ENCODE results near the gene CDK13.
"Not testable (repeated sequence)": the region's sequence is repeated elsewhere in the genome, so short reads cannot be mapped to it uniquely, and the experiment has no call there.

CDK13 gene

DNA sequence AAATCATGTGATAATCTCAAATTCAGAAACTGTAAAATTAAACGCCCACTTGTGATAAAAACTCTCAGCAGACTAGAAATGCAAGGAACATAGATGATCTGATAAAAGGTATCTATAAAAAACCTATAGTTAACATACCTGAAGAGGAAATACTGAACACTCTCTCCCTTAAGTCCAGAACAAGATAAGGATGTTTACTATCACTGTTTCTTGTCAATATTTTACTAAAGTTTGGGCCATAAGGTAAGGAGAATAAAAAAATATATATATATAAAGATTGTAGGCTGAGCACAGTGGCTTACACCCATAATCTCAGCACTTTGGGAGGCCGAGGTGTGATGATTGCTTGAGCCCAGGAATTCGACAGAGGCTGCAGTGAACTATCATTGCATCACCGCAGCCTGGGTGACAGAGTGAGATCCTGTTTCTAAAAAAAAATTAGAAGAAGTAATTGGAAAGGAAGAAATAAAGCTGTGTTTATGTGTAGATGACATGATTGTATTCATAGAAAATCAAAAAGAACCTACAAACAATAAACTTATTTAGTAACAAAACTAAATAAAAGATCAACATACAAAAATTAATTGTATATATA lies 155.9 kb downstream of the CDK13 start:
- no peak for DNase-seq

DNA sequence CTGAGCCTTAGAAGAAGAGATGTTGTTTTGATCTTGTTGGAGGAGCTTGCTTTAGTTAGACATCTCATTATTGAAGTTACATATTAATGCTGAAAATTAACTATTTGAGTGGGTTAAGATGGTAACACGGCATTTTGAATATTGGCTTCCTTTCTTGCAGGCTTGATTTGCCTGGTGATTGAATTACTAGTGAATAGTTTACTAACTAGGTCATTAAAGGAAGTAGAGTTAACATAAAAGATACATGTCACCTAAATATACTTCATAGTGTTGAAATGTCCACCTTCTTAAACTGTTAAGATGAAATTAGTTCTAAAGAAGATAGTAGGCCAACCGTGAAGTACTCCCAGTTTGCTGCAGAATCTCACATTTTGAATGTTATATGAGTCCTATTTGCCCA lies 165.9 kb downstream of the CDK13 start:
- no peak for DNase-seq

DNA sequence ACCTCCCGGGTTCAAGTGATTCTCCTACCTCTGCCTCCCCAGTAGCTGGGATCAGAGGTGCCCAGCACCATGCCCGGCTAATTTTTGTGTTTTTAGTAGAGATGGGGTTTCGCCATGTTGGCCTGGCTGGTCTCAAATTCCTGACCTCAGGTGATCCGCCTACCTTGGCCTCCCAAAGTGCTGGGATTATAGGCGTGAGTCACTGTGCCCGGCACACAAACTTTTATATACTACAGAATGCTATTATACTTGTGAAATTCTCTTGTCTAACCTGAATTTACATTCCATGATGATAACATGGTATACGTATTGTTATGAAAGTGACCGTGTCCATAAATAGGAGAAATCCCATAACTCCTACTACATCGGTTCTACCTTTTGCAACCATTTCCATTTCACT lies 167.1 kb downstream of the CDK13 start:
- not testable (repeated sequence) for DNase-seq

DNA sequence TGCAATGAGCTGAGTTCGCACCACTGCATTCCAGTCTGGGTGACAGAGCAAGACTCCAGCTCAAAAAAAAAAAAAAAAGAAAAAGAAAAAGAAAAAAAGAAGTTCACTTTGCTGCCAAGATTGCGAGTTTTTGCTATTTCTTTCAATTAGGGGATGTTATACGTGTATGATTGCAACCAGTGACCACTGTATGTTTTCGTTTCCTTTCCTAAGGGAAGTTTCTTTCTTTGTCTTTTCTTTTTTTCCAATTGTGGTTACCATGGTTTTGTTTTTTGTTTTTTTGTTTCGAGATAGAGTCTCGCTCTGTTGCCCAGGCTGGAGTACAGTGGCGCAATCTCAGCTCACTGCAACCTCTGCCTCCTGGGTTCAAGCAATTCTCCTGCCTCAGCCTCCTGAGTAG lies 168.1 kb downstream of the CDK13 start:
- DNase-seq = not testable (repeated sequence)

DNA sequence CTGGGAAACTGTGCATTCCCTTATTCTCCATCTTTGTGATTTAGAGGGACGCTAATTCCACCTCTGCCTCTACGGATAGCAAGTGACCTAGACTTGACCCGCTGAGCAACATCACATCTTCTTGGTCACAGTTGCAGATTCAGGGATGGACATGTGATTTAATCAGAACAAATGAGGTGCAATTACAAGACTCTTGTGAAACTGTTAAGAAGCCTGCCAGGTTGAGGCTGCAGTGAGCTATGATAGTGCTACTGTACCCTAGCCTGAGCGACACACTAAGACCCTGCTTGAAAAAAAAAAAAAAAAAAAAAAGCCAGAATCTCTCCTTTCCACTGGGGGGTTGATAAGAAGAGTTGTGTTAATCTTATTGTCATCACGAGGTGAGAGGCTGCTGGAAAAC lies 170.0 kb downstream of the CDK13 start:
- DNase-seq = no peak

DNA sequence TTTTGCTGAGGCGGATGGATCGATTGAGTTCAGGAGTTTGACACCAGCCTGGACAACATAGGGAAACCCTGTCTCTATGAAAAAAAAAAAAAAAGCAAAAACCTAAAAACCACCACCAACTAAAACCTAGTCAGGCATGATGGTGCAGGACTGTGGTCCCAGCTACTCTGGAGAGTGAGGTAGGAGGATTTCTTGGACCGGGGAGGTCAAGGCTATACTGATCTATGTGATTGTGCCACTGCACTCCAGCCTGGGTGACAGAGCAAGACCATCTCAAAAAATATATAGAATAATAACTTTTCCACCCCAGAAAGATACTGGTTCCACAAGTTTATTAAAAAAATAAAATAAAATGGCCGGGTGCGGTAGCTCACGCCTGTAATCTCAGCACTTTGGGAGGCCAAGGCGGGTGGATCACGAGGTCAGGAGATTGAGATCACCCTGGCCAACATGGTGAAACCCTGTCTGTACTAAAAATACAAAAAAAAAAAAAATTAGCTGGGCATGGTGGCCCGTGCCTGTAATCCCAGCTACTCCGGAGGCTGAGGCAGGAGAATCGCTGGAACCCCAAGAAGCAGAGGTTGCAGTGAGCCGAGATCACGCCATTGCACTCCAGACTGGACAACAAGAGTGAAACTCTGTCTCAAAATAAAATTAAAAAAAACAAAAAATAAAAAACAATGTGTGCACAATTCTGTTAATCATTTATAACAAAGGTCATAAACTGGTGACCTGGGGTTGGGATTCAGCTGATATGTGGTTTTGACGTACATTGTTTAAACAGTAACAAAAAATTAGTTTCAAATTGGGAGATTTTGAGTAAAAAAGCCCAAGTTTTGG lies 172.3 kb downstream of the CDK13 start:
- DNase-seq = not testable (repeated sequence)

- no peak for DNase-seq
These were observed 172.8 kb downstream of the CDK13 start for GRCh38 chr7:40122940-40123254.

DNA sequence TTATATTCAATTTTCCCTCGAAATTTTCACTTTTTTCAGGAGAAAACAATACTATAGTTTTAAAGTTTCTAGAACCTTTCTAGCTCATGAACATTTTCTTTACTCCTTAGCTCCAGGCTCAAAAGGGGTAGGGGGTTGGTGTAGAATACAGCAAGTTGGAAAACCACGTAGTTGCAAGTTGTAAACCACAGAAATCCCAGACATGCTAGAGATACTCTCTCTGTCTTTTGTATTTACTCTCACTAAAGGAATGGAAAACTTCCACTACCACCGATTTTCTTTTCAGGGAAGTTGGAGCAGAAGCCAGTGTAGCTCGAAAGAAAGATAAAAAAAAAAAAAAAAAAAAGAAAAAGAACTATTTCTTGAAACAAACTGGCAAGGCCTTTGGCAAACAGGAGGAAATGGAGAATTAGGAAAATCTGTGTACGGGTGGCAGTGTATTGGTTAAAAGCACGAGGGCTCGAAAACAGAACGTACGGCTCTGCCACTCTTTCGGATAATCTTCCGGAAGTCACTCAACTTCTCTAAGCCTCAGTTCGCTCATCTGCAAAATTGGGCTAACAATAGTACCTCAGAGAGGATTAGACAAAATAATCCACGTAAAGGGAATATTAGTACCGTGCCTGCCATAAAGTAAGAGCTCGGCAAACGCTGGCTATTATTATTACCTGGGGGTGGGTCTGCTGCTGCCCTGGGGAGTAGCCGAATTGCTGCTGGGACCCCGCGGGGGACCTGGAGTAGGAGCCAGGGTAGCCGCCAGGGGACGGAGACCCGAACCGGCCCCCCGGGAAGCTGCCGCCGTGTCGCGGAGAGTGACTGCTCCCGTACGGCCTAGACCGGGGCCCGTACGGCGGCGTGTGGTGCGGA lies 183.7 kb downstream of the CDK13 start:
- DNase-seq = no peak

DNA sequence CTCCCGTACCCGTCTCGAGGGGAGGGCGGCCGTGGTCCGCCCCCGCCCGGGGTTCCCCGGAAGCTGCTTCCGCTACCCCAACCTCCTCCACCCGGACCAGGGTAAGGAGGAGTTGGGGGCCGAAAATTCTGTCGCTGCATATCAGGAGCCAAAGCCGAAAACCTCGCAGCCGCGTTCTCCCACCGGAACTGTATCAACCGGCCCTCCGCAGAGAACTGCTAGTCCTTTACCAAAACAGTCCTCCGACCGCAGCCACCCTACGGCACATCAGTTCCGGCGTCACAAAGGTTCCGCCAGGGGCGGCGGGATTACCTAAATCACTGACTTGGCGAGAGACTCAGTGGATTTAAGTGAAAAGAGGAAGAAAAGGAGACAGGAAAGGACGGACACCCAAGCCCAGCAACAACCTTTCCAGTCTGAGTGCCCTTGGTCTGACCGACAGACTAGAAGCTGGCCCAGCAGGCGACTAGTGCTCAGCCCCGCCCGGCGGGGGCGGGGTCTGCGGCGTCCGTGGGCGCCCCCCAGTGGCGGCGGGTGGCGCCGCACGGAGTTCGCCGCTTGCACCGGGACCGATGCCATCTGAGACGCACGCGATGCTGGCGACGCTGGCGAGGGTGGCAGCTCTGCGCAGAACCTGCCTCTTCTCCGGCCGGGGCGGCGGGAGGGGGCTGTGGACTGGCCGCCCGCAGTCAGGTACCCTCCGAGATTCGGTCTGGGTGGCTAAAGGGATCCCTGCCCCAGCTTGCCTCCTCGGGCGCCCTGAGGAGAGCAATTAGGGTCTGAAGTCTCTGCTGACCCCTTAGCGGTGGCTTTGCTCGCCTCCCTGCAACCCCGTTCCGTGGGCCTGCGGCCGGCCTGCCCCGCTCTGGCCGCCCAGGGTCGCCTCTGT lies 184.6 kb downstream of the CDK13 start, which contains the start of the genes MPLKIP and SUGCT:
MPLKIP (minus strand) TSS at position 195 of the 889 bp plus-strand sequence; CDS start at position 140, 55 bp downstream.
SUGCT (plus strand) TSS at position 578 of the 889 bp plus-strand sequence.
- peak; percentile 91 for DNase-seq

DNA sequence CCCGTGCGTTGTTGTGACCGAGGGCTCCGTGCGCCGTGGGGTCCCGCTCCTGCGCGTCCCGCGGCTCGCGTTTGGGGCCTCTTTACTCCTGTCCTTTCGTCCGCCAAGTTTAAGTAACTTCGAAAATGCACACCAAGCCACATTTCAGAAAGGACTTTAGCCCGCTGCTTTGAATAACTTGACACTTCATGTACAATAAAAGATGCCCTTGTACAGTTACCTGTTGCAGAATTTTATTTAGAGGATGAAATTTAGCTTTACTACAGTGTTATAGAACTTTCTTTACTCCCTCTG lies 185.2 kb downstream of the CDK13 start:
- no peak for DNase-seq

GRCh38 chr7:40137563-40137962 lies 187.5 kb downstream of the CDK13 start:
- no peak for DNase-seq

GRCh38 chr7:40138973-40139372 lies 188.9 kb downstream of the CDK13 start:
- no peak for DNase-seq

GRCh38 chr7:40139891-40140290 lies 189.8 kb downstream of the CDK13 start:
- not testable (repeated sequence) for DNase-seq

DNA sequence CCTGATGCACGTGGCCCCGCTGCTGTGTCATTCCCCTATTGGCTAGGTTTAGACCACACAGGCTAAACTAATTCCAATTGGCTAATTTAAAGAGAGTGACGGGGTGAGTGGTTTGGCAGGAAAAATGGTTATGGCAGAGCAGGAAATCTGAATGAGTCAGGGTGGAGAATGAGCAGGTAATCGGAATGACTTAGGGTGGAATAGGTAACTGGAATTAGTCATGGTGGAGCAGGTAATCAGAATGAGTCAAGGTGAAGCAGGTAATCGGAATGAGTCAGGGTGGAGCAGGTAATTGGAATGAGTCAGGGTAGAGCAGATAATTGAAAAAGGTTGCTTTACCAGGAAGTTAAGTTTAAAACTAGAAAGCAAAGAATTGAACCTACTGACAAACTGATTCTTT lies 191.9 kb downstream of the CDK13 start:
- not testable (repeated sequence) for DNase-seq

DNA sequence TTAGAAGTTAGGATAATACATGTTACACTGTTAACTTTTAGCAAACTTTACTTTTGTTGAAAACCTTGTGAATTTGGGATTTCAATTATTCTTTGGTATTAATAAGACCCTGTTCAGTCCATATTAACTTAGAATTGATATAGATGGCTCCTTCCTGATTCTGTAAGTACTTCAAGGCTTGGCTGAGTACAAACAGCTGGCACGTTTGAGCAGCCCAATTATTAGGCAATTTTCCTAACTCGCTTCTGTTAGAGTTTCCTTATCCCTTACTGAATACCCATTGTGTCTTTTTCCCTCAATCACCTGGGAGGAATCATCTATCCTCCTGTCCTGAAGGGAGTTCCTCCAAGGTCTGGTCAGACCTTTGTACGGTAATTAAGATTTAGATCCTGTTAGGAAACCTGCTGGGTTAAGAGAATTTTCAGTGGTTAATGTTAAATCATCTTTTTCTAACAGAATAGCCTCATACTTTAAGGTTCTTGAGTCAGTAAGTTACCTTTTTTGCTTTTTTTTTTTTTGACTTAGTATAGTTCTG lies 195.6 kb downstream of the CDK13 start:
- DNase-seq = not testable (repeated sequence)

DNA sequence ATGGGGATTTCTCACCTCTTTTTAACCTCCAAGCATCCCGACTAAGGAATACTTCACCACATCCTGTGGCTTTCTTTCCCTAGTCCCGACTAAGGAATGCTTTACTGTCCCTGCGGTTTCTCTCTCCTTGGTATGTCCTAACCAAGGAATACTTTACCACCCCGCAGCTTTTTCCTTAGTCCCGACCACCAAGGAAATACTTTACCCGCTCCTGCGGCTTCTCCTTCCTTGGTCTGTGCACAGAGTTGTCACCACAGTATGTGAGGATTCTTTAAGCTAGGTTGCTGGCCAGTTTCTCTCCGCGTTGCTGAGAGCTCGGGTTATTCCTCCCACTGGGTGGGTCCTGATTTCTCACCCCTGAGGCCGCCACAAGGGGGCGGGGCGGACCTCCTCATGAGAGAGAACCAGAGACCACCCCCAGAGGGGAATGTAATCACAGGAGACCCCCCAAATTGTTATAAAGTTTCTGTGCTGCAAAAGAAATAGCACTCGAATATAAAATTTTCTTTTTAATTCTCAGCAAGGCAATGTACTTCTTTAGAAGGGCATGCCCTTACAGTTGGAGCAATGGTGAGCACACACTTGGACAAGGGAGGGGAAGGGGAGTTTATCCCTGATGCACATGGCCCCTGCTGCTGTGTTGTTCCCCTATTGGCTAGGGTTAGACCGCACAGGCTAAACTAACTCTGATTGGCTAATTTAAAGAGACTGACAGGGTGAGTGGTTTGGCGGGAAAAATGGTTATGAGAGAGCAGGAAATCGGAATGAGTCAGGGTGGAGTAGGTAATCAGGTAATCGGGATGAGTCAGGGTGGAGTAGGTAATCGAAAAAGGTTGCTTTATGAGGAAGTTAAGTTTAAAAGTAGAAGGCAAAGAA lies 197.6 kb downstream of the CDK13 start:
- DNase-seq = no peak

DNA sequence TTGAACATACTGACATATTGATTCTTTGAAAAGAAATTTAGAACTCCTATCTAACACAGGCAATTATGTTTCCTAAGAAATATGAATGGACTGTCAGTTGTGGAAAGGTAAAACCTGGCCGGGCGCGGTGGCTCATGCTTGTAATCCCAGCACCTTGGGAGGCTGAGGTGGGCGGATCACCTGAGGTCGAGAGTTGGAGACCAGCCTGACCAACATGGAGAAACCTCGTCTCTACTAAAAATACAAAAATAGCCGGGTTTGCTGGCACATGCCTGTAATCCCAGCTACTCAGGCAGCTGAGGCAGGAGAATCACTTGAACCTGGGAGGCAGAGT lies 198.2 kb downstream of the CDK13 start:
- not testable (repeated sequence) for DNase-seq

DNA sequence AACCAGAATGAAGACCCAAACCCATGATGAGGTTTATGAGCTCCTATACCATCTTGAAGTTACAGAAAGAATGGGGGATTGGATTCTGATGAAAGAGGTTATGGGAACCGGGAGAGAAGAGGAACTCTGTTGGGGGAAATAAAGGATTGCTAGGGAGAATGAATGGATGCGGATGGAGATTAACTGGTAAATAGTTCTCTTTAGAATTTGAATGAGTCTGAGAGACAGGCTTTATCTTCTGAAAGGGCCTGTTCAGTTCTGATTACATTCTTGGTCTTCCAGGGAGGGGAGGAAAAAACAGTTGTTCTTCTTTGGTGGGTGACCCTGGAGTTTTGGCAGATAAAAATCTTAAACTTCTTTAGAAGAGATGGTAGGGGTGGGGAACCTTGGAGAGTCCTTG lies 198.6 kb downstream of the CDK13 start:
- DNase-seq = no peak

Data from NCI-H2171 treated with DMSO at 0.1 percent for 48 hours (cell line).